GM18498 (cell line): ENCODE results near the gene TOX2.
A peak's percentile ranks its signal among the peaks of the same experiment; 100 is the strongest.

Experiments used
- ATAC-seq: cut with Tn5 transposase; IDR thresholded peaks from one replicate; pipeline ENCODE4 v1.9.1; 2021; ENCODE audit warnings: mild to moderate bottlenecking, moderate library complexity; ENCODE audit not compliant: unreplicated experiment

Gene TOX2

DNA sequence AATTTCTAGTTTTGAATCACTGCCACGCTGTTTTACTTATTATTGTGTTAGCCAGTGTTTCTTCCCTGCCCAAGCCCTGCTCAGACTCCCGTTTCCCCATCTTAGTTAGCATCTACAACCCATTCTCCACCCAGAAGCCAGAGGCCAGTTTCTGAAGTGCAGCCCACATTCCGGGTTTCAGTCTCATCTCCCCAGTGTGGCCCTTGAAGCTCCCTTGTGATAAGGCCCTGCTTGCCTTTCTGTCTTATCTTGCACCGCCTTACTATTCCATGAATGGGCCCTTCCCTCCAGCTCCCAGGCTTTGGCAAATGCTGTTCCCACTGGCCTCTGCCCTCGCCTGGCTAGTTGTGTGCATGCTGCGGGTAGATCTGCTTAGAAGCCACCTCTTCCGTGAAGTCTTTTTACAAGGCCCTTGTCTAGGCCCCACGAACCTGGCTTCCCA is 41.1 kb downstream of the TOX2 start:
- ATAC-seq, result no peak

DNA sequence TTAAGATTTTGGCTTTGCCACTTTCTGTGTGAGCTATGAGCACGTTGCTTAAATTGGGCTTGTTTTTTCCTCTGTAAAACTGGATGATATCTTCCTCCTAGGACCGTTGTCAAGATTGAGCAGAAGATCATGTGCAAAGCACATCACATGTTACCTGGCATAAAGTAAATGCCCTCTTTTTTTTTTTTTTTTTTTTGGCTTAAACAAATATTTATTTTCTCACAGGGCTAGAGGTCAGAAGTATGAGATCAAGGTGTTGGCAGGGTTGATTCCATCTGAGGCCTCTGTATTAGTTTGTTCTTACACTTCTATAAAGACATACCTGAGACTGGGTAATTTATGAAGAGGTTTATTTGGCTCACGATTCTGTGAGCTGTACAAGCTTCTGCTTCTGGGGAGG is 42.7 kb downstream of the TOX2 start:
- no peak for ATAC-seq

DNA sequence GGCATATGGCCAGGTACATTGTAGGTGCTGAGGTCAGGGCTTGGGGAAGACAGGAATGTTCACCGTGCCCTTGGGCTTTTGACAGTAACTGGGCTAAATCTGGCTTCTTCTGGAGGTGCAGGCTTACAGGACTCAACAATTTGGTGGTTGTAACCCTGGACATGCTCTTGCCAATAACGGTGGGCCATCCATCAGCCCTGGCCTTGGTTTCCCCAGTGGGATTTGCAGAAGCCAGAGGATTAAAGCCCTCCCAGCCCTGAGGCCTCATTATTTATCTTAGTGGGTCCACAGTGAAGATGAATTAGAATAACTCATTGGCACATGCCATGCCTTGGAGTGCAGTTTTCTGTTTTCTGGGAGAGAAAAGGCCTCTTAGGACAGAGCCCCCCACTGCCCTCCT is 44.0 kb downstream of the TOX2 start:
- no peak for ATAC-seq

DNA sequence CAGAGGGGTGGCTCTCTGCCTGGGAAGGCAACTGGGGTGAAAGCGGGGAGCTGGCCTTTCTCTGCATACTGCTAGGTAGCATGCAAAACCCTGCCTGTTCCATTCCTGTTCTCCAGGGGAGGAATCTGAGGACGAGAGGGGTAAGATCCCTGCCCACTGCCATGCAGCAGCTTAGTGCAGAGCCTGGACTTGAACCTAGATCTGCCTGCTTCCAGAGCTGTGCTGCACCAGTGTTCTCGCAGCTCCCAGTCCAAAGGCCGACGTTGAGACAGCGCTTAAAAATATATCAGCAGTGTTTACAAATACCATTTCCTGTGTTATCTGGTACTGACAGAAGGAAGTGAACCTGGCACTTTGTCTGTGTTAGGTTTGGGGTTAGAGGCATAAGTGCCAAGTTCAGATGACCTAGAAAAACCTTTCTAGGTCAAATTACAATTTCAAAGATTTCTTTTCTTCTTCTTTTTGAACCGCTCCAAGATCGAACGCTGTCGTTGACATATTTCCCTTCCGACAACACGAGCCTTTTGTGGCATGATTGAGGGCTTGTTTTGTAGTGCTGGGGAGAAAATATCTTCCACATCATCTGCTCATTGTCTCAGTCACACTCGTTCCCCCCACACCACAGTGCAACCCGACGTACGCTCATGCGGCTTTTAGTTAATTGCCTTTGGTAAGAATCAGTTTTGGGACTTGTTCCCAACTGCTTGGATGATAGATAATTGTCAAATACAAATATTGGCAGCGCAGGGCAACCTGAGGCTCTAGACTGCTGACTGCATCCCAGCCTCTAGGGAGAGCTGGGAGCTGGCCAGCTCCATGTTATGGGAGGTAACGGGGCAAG is 44.6 kb downstream of the TOX2 start:
- peak; percentile 51 for ATAC-seq

DNA sequence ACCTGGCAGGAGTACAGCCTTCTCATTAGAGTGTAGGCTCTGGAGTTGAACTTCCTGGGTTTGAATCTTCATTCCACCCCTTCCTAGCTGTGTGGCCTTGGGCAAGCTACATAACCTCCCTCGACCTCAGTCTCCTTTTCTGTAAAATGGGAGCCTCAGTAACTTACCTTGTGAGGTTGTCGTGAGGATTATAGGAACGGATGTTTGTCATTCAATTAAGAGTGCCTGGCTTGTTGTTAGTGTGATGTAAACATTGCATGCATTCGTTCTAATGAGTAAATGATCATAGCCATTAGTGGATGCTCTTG is 45.2 kb downstream of the TOX2 start:
- ATAC-seq, result no peak

DNA sequence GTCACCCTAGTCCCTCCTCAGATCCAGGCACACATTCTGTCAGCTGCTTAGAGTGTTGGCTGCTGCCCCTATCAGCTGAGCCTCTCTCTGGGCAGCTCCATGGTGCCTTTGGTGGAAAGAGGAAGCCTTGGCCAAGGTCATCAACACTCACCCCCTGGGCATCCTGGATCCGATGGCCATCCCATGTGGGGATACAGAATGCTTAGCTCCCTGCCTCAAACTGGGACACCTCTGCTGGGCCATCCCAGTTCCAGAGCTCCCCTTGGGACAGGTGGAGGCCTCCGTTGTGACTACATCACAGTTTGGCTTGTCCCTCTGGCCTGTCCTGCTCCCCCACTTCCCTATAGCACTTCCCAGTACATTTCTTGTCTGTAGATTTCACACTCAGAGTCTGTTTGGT is 45.6 kb downstream of the TOX2 start:
- no peak for ATAC-seq

DNA sequence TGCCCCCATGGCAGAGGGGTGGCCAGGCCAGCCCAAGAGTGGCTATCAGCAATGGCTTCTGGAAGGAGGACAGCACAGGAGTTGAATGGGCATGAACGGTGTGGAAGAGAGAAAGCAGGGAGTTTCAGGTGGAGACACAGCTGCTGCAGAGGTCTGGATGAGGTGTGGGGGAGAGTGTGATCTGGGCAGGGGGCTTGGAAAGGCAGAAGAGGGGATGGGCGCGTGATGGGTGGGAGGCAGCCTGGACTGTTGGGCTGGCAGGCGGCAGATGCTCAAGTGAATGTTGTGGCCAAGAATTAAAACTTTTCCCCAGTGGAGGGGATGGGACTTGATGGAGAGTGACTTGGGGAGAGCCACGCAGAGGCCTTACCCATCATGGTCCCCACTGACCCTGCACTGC is 46.5 kb downstream of the TOX2 start:
- no peak for ATAC-seq

DNA sequence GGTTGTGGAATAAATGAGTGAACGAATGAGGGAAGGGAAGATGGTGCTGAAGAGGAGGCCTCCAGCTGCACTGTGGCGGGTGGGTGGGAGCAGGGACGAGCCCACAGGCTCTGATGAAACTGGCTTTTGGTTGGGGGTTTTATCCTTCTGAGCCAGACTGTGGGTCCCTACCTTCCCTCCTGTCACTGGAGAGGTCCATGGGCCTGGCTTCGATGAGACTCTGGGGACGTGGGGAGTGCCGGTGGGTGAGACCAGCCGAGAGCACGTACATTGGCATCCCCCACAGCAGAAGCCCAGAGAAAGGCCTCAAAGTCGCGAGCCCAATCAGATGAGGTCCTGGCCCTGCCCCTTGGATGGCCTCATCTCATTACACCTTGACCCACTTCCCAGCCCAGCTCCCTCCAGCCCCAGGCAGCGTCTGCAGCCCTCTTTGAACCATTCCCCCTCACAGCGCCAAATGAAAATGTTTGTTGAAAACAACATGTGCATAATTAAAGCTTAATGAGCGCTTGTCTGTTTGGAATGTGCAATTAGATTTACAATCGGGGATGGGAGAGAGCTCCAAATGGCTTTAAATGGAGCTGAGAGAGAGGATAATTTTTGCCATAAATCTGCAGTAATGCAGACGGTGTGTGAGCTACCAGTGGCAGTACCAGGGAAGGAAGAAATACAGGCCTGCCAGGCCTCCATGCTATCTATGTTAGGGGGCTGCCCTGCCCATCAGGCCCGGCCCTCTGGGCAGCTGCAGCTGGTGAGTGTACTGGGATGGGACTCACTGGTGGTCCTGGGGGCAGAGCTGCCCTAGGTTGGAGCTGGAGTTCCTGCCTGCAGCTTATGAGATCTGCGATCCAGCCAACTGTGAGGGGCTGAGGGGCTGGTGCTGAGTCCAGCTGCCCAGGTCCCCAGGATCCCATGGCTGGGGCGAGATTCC is 47.2 kb downstream of the TOX2 start:
- ATAC-seq, result no peak

DNA sequence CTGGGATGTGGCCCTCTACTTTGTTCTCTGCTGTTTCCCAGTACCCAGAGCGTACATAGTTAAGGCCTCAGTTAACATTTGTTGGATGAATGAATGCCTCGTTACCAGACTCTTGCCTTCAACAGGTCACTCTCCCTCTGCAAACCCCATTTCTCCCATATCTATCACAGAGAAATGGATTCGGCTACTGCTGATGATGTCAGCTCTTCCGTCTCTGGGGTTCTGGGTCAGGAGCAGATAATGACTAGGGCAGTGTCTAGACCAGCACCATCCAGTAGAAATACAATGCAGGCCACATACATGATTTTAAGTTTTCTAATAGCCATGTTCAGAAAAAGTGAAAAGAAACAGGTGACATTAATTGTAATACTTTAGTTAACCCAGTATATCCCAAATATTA is 47.9 kb downstream of the TOX2 start:
- ATAC-seq, result no peak

DNA sequence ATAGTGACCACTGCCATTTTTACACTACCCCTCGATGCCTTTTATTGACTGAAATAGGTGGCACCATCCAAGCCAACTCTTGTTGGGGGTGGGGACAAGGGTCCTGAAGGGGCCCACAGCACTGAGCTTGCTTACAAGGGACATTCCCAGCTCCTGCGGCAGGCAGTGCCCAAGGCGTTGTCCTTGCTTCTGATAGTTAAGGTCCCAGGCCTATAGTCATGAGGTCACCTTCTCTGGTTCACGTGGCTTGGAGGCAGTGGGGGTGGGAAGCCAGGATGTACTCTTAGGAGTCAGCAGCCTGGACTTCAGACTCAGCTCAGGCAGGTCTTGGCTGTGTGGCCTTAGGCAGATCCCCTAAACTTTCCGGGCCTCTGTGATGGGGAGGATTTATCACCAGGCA is 48.6 kb downstream of the TOX2 start:
- no peak for ATAC-seq

DNA sequence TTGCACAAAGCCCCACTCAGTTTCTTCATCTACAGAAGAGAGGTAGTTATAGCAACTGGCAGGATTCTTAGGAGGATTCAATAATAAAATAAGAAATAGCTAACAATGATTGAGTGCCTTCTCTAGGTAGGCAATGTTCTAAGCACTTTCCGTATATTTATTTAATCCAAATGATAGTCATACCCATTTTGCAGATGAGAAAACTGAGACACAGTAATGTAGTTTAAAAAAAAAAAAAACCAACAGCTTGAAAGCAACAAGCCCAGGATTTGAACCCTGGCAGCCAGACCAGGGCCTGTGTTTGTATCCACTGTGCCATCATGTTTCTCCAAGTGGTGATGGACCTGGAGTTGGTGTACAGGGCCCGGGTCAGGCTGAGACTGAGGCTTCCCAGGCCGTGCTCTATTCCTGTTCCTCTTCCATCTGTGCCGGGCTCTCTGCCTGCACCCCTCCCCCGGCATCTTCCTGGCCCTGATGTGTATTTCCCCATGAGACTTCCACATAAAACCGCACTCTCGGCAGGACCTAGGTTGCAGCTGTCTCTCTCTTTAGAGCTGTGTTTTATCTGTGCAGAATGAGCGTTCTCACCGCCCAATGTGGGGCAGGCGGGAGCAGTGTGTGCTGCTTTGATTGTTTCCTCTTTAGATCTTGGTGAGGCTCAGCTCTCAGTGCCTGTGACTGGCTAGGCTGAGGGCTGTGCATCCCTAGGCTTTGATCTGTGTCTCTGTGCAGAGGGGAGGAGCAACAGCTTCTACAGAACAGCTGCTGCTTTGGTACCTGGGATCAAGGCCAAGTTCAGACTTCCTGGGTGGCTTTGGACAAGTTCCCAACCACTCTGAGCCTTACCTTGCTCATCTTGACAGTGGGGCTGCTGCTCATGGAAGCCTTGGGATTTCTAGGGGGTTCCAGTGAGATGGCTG is 49.5 kb downstream of the TOX2 start:
- no peak for ATAC-seq

DNA sequence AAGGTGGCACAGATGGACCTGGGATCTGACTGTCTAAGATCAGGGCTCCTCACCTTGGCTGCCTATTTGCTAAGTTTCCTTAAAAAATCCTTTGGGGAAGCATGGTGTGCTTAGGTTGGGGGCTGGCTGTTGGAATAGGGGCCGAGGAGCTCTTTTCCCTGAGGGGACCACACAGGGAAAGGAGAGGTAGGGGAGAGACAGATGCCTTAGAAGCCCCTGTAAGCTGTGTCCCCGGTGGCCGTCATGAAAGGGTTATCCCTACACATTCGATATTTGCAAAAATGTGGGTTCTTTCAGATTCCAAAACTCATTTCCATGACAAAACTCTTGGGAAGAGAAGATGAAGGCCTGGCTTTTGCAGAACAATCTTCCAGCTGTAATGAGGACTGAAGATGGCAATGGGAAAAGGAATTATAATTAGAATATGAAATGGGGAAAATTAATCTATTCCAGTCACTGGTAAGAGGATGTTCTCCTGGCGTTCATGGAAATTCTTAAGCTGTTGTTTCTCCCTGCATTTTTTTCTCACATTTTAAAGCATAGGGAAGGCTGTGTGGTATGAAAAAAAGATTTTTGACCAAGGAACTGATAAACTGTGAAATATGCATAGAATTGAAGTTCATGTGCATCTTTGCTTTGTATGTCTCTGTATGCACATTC is 53.8 kb downstream of the TOX2 start:
- ATAC-seq, result no peak

DNA sequence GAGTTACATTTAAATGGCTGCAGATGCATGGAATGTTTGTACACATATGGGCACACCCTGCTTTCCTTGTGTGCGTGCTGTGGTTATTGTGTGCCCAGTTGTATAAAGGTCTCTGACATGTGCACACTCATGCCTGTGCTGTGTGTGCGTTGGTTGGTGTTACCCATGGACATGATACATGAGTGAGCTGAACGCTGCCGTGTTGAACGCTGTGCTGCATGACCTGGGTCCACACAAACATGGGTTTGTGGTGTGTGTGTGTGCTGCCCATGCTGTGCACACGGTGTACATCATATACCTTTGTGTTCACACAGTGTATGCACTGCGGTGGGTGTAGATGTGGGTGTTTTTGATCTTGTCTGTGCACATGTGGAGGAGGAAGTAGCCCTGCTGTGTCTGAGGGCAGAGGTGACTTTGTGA is 54.4 kb downstream of the TOX2 start:
- ATAC-seq, result no peak

DNA sequence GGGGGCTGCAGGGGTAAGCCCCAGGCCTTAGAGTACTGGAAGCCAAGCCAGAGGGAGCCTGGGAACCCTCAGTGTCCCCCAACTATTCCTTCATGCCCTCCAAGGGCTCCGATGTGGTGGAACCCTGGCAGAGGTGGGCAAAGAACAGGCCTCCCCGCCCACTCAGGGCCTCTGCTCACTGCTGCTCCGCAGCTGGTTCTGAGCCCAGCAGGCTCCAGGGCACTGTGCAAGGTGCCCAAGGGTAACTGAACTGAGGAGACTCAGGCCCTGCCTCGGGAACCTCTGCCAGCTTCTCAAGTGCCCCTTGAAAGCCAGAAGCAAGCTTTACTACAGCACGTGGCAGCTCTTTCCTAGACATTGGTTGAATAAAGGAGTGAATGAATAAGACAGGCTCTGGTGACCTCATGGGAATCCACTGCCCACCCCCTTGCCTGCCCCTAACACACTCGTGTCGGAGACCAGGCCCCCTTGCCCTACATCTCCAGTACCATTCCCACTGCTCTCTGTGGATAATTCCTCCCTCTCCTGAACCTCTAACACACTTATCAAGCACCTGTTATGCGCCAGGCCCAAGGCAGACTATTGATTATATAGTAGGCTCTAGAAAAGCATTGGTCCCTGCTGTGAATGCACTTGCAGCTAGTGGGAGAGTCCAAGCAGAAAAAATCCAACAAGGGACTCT is 55.0 kb downstream of the TOX2 start:
- no peak for ATAC-seq

DNA sequence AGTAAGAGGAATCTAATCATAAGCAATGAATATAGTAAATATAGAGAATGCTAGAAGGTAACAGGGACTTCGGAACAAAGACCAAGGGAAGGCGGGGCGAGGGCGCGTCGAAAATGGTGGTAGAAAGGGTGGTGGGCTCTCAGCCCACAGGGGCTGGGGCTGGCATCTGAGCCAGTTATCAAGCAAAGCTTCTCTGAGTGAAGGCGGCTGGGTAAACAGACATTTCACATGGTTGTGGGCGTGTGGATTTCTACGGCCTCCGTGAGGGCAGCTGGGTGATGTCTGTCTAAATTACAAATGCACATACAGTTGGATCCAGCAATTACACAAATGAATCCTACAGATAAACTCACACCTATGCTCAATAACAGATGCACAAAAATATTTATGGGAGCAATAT is 56.6 kb downstream of the TOX2 start:
- ATAC-seq, result no peak

DNA sequence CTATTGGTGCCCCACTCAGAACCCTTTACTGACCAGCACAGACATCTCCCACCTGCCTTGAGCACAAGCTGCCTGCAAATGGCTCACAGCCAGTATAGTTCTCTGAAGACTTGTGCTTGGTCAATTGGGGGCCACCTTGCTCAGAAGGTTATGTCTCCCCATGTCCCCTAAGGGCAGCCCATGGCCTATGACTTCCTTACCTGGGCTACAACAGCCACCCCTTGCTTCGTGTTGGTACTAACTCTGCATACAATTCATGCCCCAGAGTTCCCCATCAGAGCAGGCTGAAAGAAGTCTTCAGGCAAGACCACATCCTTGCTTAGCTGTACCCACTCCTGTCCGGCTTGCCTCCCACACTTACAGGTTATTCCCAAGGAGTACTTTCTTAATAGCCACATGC is 57.4 kb downstream of the TOX2 start:
- ATAC-seq, result no peak

DNA sequence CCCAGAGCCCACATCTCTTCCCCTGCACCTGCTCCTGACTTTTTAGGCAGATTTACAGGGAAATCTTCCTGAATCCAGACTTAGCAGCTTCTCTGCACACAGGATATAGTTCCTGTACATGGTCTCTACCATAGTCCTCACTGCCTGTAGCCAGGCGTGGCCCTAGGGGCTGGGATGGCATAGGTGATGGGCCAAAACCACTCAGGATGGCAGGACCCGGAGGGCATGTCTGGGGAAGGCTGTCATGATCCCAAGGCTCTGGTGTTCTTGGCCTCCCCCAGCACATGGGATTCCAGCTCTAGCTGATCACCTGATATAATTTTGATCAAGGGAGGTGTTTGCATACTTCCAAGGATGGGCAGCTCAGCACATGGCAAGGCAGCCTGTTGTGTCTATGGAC is 58.0 kb downstream of the TOX2 start:
- no peak for ATAC-seq

DNA sequence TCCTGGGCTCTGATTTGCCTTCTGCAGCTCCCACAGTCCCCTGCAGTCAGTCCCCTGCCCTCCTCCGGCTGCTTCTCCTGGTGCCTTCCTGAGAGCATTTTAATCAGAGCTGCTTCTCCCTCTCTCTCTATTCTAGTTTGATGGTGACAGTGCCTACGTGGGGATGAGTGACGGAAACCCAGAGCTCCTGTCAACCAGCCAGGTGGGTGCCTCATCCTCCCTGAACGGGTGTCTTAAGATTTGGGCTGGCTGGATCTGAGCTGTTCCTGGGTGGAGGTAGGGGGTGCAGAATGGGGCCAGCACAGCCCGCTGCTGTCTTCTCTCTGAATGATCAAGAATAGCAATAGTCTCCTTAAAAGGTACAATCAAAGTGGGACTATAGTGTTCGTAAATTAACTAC is 58.6 kb downstream of the TOX2 start:
- ATAC-seq, result no peak

DNA sequence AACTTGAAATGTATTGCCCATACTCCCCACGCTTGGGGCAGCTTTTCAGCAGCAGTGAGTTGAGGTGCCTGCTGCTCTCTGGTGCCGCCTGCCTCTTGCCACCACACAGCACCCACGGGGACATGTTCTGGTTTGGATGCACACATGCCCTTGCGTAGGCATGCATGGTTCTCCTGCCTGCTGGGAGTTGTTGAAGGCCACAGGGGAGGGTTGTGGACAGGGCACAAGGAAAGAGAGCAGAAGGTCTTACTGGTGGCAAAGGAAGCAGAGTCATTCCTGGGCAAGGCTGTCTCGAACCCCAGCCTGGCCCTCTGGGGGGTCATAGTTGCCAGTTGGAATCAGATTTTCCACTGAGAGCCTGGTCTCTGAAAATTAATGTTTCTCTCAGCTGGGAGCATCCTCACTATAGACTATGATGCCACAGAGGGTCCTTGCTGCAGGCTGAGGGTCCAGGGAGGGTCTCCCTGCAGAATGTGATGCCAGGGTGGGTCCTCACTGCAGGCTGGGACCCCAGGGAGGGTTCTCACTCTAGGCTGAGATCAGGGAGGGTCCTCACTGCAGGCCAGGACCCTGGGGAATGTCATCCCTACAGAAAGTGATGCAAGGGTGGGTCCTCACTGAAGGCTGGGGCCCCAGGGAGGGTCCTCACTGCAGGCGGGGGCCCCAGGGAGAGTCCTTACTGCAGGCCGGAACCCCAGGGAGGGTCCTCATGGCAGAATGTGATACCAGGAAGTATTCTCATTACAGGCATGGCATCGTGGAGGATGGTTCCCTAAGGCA is 59.2 kb downstream of the TOX2 start:
- ATAC-seq, result no peak
